ENCODE measurements around the gene OR2T6.

- no peak for TF ChIP-seq POLR2A (IDR thresholded peaks at IDR 0.05; ENCODE audit: low read length)
- no peak for TF ChIP-seq RAD21 (conservative IDR thresholded peaks at IDR 0.05 in 1 of 2, IDR thresholded peaks at IDR 0.05 in 1 of 2)
- TF ChIP-seq CTCF (IDR thresholded peaks at IDR 0.05): no peak
- TF ChIP-seq JUNB (IDR thresholded peaks at IDR 0.05): no peak
- no peak for TF ChIP-seq KDM1A (IDR thresholded peaks at IDR 0.05; ENCODE audit: low read depth)
- TF ChIP-seq MAX (IDR thresholded peaks at IDR 0.05): no peak
- no peak for TF ChIP-seq GATA3 (IDR thresholded peaks at IDR 0.05; ENCODE audit: borderline replicate concordance)
- no peak for TF ChIP-seq CEBPB (IDR thresholded peaks at IDR 0.05)
- TF ChIP-seq HES2 (IDR thresholded peaks at IDR 0.05): no peak
- no peak for TF ChIP-seq HMGXB4 (CRISPR knock-in tag; IDR thresholded peaks at IDR 0.05; ENCODE audit: borderline replicate concordance)
These were observed 1.8 kb upstream of the OR2T6 start for GRCh38 chr1:248373761-248374160.
